ENCODE results near the gene MYLK.
"Not testable (repeated sequence)": the region's sequence is repeated elsewhere in the genome, so short reads cannot be mapped to it uniquely, and the experiment has no call there.

Gene MYLK

DNA sequence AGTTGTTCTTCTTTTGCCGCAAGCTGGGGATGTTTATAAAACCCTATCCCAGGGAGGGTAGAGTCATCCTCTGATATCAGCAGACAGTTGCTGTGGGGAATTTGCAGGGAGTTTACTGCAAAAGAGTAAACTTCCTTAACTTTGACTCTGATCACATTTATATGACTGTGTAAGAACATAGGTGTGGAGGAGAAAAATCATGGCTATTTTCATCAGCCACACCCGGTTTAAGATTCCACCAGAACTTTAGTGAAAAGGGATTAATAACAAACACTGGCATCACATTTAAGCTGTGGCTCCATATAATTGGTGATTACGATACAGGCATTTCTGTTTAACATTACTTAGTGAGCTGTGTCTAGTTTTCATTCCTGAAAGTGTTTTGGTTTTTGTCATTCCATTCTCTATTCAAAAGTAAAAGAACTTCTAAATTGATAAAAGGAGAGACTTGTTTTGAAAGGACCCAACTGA is 143.1 kb downstream of the MYLK start:
- DNase-seq: no peak

DNA sequence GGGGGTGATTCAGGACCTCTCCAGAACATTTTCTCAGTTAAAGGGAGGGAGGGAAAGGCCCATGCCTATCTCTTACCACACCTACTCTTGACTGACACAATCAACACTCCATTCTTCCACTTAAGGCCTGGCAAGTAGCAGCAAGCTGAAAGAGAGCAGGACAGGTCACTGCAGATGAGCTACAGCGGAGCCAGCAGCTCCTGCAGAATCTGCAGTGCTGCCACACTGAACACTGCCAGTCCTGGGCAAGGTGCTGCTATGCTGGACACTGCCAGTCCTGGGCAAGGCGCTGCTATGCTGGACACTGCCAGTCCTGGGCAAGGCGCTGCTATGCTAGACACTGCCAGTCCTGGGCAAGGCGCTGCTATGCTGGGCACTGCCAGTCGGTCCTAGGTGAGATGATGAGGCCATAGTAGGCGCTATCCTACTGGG is 143.7 kb downstream of the MYLK start:
- no peak for DNase-seq

DNA sequence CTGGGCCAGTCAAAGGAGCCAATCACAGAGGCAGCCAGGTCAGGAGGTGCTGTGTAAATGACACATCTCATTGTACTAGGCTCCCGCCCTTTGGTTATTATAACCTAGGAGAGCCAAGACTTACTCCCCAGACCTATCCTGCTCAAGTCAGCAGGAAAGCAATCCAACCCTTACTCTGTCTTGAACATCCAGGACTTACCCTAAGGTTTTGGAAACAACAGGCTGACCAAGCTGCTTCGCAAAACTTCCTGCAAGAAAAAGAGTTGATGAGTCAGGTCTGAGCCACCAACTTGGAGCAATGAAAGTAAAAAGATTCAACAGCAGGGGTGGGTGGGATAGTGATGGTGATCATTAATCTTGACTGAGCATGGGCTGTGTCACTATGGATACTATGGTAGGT is 144.4 kb downstream of the MYLK start:
- DNase-seq: no peak

DNA sequence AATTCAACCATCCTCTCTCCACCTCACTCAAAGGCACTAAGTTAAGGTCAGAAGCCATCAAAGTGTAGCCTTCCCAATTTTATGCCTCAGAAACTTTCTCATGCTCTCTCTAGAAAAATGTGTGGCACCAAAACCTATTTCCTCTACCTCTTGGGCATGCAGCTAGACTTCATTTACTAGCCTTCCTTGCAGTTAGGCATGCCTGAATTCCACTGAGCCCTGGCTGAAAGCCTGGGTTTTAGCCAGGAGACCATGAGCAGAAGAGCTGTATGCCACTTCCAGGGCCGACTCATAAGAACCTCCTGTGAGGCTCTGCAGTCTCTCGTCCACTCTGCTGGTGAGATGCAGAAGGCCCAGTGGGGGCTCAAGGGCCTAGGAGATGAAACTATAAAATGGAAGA is 145.0 kb downstream of the MYLK start:
- no peak for DNase-seq

DNA sequence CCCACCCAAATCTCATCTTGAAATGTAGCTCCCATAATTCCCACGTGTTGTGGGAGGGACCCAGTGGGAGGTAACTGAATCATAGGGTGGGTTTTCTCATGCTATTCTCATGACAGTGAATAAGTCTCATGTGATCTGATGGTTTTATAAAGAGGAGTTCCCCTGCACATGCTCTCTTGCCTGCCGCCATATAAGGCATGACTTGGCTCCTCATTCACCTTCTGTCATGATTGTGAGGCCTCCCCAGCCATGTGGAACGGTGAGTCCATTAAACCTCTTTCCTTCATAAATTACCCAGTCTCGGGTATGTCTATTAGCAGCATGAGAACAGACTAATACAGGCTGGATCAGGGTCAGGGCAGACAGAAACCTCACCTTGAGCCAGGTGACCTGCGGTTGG is 145.6 kb downstream of the MYLK start:
- not testable (repeated sequence) for DNase-seq

DNA sequence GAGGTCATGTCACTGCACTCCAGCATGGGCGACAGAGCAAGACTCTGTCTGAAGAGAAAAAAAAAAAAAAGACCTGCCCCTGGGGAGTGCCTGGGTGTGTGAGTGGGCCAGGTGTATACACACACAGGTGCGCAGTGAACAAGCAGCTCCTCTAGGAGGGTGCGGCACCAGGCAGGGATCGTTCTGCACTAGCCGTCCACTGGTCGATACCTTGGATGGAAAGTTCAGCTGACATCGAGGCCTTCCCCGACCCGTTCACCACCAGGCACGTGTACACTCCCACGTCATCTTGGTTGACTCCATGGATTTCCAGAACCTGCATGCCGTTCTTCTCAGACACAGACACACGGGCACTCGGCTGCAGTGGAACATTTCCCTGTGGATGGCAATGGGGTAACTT is 147.0 kb downstream of the MYLK start:
- no peak for DNase-seq

DNA sequence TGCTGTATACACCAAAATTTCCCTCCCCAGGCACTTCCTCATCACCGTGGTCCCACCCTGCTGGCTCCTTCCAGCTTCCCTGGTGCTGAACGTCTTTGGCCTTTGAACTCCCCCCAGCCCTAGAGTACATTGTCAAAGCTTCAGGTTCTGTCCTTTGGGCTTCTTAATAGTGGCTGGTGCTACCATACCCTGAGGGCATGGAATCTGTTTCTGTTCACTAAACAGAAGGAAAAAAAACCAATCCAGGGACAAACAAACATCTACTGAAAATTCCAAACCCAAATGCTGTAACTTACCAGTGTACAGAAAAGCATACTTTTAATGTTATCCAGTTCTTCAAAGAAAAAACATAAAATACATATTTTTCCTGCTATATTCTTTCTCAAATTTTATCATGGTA is 148.7 kb downstream of the MYLK start:
- no peak for DNase-seq

DNA sequence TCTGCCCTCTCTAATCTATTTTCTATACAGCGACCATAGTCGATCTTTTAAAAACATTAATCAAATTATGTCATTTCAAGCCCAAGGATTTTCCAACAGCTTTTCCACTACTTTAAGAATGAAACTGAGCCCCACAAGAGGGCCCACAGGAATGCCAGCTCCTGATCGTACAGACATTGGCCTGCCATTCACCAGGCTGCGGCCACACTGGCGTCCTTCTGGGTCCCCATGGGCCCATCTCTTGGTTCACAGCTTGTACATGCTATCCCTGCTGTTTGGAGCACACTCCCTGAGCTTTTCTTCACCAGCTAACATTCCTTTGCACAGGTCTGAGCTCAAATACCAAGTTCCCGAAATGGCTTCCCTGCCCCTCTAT is 149.6 kb downstream of the MYLK start:
- DNase-seq: no peak

DNA sequence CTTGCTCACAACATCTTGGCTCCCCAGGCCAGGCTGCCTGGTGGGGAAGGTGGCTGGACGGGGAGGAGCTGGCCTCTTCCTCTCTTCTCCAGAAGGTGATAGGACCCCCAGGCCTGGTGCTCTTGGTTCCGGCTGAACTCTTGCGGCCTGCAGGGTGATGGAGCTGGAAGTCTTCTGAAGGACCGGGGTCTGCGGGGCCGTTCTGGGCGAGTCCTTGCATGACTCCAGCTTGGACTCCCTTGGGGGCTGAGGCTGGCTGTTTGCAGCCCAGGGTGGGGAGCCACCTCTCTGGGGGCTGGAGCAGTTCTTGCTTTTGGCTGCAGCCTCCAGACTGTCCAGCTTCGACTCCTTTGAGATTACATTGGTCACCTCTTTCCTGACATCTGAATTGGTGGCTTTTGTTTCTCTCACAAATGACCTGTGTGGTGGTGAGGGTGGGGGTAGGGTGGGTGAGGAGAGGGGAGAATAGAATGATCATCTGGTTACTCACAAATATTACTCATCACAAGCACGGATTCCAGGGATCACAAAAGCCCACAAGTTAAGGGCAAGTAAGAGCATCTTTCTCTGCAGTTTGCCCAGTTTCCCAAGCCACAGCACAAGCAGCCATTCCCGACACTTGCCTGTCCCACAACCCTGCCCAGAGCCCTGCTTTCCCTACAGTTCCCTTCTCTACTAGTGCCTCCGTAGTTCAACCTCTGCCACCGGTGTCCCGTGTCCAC is 150.2 kb downstream of the MYLK start:
- no peak for DNase-seq

DNA sequence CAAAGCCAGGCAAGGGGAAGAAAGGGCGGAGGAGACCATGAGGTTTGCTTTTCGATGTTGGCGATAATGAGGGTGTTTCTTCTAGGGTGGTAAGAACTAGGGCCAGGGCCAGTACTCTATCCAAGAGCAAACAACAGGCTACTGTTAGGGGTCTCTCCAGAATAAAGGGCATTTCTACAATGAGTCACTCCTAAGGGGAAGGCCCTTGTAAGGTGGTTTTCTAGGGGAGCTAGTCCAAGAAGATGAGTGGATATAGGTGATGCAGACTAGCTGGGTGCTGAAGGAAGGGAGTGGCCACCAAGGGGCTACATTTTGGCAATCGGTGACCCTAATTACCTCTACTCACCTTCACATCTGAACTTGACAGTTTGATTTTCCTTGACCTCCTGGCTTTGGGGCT is 150.8 kb downstream of the MYLK start:
- no peak for DNase-seq

DNA sequence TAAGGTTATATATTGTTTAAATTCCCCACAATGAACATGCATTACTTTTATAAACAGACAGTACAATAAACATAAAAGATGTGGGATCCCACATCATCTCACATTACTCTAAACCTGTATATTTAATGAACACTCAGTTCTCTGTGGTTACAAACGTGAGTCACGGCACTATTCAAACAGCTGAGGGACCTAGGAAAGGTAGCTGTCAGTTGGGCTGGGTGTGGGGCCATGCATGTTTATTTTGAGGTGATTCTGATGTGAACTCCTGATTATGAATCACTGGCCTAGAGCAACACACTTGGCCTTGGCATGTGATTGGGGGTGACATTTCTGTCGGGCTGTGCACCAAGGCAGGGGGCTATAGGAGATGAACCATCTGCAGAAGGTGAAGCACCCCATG is 151.7 kb downstream of the MYLK start:
- no peak for DNase-seq

DNA sequence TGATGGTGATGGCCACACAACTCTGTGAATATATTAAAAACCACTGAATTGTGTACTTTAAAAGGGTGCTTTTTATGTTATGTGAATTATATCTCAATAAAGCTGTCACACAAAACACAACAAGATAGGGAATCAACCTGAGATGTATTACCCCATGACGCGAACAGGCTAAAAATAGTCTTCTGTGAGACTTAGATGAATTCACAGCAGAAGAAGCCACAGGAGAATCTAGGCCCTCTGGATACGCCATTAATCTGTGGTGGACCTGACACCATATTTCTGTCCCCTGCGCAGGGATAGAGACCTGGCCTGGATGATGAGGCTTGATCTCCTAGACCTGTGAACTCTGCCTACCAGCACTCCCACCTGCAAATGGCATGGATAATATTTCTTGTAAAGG is 153.3 kb downstream of the MYLK start:
- no peak for DNase-seq

DNA sequence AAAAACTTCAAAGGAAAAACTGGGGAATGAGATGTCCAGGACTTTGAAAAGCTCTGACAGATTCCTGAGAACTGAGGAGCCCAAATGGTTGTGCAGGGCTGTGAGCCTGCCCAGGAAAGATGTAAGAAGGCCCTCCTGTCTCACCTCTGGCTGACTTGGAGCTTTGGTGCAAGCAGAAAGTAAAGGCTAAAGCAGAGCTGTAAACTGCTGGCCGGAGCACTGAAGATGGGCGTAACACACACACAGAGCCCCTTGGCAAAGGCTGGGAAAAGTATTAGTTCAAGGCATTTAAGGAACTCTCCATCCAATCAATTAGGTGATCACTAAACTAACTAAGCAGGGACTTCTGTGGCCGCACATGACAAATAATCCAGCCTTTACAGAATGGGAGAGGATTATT is 155.1 kb downstream of the MYLK start:
- no peak for DNase-seq

DNA sequence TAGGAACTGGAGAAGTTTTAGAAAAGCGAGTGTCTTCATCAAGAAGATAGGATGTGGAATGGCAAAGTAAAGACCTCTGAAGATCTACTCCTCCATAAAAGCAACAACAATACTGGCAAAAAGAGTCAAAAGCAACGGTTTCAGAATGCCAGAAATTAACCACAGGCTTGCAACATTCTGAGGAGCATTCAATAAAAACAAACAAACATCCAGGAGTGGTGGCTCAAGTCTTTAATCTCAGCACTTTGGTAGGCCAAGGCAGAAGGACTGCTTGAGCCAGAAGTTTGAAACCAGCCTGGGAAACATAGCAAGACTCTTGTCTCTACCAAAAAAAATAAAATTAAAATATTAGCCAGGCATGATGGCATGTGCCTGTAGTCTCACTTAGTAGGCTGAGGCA is 156.1 kb downstream of the MYLK start:
- no peak for DNase-seq

DNA sequence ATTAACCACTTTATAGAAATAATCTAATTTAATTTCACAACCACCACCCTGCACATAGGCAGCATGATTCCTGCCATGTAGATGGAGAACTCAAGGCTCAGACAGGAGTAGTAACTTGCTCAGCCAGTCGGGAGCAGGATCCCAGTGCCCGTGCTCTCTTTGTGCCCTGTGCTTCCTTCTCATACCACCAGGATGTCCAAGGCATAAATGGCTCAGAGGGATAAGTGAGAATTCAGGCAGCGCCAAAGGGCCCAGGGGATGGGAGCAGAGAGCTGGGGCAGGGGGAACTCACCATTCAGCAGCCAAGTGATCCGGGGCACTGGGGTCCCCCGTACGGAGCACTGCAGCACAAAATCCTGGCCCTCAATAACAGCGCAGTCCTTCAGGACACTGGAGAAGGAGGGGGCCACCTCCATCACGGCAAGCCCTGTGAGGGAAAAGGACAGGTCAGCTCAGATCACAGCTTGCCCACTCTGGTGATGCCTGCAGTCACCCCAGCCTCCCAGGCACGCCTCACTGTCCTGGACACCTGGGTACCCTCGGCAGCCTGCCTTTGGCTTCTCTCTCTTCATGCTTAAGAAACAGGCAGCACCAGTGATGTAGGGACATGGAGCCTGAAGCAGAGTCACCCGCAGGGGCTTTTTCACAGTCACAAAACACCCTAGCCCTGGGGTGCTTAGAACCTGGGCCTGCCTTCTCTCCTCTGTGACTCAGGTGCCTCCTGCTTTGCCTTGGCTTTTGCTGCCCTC is 158.3 kb downstream of the MYLK start:
- DNase-seq: no peak

DNA sequence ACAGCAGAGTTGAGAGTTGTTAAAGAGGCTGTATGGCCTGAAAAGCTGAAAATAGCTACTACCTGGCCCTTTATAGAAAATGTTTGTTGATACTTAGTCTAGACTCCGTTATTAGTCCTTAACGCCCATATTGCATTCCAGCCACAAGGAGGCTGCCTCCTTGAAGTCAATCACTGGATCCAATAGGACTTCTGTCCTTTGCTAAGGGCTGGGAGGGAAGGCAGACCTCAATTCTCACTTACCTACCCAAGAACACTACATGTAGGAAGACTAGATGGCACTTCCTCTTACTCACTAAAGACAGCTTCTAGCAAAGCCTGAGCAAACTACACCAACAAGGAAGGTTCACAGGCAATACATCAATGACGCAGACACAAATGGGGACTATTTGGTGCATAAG is 159.8 kb downstream of the MYLK start:
- DNase-seq: no peak

DNA sequence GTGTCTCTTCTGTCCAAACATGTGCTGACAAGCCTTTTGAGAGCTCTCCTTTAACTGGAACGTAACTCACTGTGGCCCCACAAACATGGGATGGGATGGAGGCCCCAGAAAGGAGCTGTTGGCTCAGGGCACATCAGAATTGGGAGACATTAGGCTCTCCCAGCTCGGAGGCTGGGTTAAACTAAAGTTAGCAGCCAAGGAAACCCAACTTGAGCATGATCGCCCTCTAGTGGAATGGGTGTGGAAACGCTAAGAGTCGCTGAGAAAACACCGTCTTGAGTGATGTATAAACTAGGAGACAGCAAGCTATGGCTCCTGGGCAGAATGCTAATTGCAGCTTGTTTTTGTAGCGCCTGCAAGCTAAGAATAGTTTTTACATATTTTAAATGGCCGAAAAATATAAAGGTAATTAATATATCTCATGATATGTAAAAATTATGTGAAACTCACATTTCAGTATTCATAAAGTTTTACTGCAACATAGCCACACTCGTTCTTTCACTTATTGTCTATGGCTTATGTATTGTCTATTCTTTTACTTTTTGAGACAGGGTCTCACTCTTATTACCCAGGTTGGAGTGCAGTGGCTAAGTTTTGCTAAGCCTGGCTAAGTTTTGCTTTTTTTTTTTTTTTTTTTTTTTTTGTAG is 160.5 kb downstream of the MYLK start:
- DNase-seq: no peak

DNA sequence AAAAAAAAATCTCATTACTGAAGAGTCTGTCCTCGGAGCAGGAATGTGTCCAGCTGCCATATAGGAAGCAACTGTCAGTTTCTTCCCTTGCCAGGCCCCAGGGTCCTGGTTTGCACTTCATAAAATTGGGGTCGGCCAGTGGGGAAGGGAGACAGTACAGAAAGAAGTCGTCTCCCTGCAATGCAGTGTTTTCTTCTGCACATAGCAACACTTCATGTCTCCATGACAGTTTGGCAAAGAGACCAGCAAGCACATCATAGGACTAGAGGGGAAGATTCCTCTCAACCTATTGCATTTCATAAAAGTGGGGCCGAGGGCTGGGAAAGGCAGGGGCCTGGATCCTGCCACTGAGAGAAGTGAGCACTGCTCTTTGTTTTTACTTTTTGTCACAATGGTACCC is 161.1 kb downstream of the MYLK start:
- DNase-seq: no peak

DNA sequence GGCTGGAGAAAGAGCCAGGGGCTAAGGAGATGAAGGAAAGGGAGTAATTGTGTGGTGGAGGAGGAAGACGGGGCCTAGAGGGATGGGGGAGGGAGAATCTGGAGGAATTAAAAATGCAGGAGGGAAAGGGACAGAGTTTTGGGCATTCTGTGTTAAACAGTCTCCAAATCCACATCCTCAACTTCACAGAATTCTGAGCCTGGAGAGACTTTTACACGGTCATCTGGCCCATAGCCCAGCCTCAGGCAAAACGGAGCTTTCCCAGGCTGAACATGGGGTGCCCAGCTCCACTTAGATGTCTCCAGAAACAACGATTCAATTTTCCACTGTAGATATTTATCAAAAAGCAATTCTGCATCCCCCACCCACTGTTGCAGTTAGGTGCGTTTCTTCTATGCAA is 161.7 kb downstream of the MYLK start:
- DNase-seq: no peak

DNA sequence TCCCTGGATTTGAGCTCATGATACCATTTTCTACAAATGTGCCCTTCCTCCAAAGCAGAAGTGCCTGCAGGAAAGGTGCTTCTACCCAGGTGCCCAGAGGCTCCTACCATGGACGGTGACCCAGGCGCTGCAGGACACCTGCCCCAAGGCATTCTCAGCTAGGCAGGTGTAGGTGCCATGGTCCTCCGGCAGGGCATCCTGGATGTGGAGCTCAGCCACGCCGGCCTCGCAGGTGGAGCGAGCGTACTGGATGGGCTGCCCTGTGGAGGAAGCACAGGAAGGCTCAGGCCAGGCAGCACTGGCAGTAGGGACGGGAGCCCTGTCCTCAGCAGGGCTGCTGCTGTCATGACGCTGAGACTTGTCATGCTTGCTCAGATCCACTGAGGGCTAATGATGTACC is 162.1 kb downstream of the MYLK start:
- no peak for DNase-seq

DNA sequence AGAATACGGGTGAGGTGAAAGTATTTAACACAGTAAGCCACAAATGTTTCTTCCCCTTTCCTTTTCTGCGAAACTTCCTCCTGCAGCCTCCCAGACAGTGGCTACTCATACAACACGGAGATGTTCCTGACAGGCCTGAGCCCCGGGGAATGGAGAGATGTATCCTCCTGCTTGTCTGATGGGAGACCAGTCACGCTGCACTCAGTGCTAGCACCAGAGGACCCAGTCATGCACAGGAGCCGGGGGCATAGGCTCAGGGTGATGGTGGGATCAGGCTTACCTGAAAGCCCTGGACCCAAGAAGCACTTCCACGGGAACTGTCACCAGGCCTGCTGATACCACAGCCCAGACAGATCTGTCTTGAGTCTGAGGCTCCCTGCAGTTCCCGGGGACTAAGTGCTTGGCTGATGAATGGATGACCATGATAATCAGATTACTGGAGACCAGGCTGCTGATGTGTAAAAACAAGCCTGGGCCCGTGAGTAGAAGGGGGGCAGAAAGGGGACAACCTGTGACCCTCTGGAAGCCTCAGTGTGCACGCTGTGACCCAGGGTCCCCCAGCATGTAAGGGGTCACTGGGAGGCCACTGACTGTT is 162.9 kb downstream of the MYLK start:
- DNase-seq: not testable (repeated sequence)

DNA sequence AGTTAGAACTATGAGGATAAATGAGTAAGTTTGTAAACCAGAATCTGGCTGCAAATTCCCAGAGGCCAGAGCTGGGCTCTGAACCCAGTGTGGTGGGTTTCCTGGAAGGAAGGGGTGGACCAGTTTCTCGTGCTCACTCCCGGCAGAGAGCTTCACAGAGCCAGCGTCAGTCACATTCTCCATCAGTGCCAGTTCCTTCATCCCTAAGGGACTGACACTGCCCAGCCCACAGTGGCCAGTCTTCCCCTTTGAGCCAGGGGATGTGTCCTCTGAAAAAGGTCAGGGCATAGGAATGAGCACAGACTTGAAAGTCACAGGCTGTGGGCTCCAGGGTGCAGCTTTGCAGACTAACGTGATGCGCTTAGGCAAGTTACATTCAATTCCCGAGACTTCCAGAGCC is 163.5 kb downstream of the MYLK start:
- DNase-seq: no peak

DNA sequence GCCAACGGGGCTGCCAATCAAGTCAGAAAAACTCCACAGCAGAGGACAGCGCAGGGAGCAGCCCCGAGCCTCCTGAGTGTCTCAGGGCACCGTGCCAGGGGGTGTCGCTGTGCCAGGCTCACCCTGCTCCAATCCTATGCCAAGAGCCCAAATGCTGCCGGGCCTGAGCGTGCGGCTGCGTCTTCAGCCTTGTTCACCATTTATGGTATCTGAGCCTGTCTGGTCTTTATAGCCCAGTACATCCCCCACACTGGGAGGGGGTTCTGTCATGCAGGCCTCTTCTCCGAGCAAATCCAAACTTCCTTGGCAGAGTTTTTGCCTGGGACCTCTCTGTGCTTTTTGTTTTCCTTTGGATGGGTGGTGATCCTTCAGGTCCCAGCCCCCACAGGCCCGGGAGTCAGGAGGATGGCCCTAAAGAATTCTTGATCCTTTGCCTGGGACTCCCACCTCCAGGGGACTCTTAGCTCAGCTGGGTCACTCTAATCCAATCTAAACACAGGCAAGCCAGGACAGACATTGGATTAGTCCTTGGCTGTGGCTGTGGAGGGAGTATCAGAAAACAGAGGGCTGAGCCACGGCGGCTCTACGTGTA is 164.2 kb downstream of the MYLK start:
- no peak for DNase-seq
